Superior temporal gyrus (tissue), 1 donor: ENCODE results near the gene CRKL.

Source experiments
- DNase-seq: peaks from one replicate; pipeline ENCODE4 v3.0.0-alpha.2; 2016; ENCODE audit errors: extremely low spot score

The CRKL gene

DNA sequence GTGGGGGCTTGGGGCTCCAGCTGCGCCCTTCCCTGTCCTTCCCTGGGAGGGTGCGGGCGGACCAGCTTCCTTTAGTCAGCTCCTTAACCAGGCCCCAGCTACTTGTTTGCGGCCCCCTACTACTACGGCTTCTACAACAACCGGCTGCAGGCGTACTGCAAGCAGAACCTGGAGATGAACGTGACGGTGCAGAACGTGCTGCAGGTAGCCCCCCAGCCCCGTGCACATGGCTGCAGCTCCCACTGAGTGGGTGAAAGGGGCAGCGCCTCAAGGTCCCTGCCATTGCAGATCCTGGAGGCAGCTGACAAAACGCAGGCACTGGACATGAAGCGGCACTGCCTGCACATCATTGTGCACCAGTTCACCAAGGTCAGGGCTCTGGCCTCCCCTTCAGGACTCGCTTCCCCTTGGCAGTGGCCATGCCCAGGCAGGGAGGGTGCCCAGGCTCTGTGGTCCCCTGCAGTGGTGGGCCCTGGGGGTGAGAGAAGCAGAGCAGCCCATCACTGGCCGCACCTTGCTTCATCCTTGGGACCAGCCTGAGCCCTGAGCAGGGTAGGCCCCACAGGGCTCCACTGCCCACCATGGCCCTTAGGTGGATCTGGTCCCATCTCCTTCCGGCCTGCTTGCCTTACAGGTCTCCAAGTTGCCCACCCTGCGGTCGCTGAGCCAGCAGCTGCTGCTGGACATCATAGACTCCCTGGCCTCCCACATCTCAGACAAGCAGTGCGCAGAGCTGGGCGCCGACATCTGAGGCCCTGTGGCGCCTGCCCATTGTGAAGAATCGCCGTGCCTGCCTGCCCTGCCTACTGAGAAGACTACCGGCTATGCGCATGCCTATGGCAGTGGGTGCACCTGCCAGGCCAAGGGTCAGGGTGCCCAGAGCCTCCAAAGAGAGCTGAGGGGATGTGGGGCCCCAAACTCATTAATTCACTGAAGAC is 79.7 kb downstream of the CRKL start:
- DNase-seq: no peak

DNA sequence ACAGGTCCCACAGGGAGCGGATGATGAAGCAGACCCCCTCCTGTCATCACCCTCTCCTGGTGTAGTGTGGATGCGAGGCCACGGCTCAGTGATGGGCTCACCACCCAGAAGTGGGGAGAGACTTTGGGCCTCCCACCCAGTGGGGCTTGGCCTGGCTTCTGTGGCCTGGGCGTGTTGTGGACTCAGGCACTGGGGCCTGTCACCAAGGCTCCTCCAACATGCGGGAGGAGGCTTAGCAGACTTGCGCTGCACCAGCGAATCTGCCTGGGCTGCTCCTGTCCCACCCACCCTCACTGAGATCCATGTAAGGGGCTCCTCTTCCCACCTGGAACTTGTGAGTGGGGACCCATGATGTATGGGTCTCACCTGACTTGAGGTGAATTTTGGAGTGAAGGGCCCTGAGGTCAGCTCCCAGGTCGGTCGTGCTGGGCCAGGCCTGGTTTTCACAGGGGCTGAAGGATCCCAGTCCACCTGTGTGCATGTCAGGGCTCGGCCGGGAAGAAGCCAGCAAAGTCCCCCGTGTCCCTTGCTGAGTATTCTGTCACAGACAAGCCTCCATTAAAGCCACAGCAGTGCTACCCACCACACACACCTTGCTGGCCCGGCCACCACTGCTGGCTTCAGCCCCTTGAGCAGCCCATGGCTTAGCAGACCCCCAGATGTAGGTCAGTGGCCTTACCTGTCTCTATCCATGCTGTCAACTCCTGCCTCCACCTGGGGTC is 80.5 kb downstream of the CRKL start:
- no peak for DNase-seq

- DNase-seq: no peak
These were observed 81.5 kb downstream of the CRKL start for GRCh38 chr22:20998411-20999336.

GRCh38 chr22:20999350-21000206 is 82.4 kb downstream of the CRKL start:
- no peak for DNase-seq

- DNase-seq: no peak
These were observed 83.2 kb downstream of the CRKL start for GRCh38 chr22:21000207-21000986.

DNA sequence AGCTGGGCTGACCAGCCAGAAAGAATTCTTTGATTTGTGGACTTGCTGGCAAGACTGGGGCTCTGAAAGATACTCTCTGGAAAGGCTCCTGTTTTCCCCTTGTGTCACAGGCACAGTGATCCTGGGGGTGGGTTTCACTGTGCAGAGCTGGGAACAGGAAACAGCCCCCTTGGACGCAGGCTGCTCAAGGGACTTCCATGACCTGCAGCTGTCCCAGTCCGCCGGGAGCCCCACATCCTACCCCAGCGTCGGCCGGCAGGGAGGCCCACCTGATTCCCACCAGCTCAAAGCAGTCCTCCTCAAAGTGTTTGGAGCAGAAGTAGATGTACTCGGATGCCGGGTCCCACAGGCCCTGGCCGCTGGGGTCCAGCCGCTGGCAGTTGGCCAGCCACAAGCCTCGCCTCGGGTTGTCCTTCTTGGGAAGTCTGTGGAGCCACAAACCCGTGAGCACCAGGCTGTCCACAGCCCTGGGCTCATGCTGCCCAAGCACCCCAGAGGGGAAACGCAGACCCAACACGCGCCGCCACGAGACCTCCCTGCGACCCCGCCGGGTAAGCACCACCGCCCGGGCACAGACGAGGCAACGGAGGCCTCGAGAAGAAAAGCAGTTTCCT is 83.9 kb downstream of the CRKL start:
- DNase-seq: no peak

- DNase-seq: peak; percentile 96
These were observed 84.6 kb downstream of the CRKL start, which contains the start of gene THAP7 for GRCh38 chr22:21001601-21002325. Gene THAP7 (minus strand): TSS chr22:21002118. CDS start chr22:21001911, 207 bp downstream.
